Naive thymus-derived CD4-positive, alpha-beta T cell (primary cell): ENCODE measurements around the gene NDUFB1. TPM values are rescaled to one million over a fixed set of nuclear protein-coding genes. Genes with fewer than 3 reads are reported as not detected.
A peak's percentile ranks its signal among the peaks of the same experiment; 100 is the strongest.

Experiments used
- ATAC-seq: fragments of 150-1000 bp; cut with Tn5 transposase; 2 replicates; pipeline ENCODE4 v1.10.0; 2021; ENCODE audit warnings: mild to moderate bottlenecking, moderate library complexity
- CTCF ChIA-PET: fragments of 350-600 bp; sonication (Branson Sonifier 250); formaldehyde crosslinking; loops from one replicate; lab custom pipeline; 2021; ENCODE audit warnings: antibody characterized with exemption; lab: Charles Lee
- POLR2A ChIA-PET: fragments of 350-600 bp; sonication (Branson Sonifier 250); formaldehyde crosslinking; loops from one replicate; lab custom pipeline; 2021; ENCODE audit warnings: antibody characterized with exemption, inconsistent platforms; lab: Charles Lee
- DNase-seq, 9 donors: peaks; one replicate each; pipeline versions ENCODE4 v3.0.0 to v3.0.0-alpha.2; 2020 to 2022; ENCODE audit warnings: mixed read lengths in 1 of 9
- H3K27ac ChIP-seq: one replicate; pipeline ENCODE4 v1.7.0; 2013; ENCODE audit warnings: mild to moderate bottlenecking, low read depth, low read length, moderate library complexity
- H3K27me3 ChIP-seq, 2 donors: one replicate each; pipeline ENCODE4 v1.7.0; 2013; ENCODE audit warnings: low read length in 2 of 2, mild to moderate bottlenecking in 2 of 2, moderate library complexity in 2 of 2; ENCODE audit not compliant: control insufficient read depth in 2 of 2, insufficient read depth in 2 of 2
- H3K36me3 ChIP-seq, 3 experiments: 1 replicate in 2 of 3; 2 replicates in 1 of 3; pipeline ENCODE4 v1.7.0; 2013; ENCODE audit warnings: low read length in 3 of 3, mild to moderate bottlenecking in 3 of 3, moderate library complexity in 1 of 3; ENCODE audit not compliant: insufficient read depth in 3 of 3, control insufficient read depth in 2 of 3
- H3K4me1 ChIP-seq, 2 donors: one replicate each; pipeline ENCODE4 v1.7.0; 2013; ENCODE audit warnings: low read length in 2 of 2, mild to moderate bottlenecking in 2 of 2, moderate library complexity in 1 of 2; ENCODE audit not compliant: control insufficient read depth in 2 of 2, insufficient read depth in 2 of 2
- H3K4me3 ChIP-seq: 2 replicates; pipeline ENCODE4 v1.7.0; 2013; ENCODE audit warnings: mild to moderate bottlenecking, low read length
- H3K9me3 ChIP-seq, 3 experiments: 1 replicate in 2 of 3; 2 replicates in 1 of 3; pipeline ENCODE4 v1.7.0; 2013; ENCODE audit warnings: low read length in 3 of 3; ENCODE audit not compliant: control insufficient read depth in 2 of 3
- H3K27ac Mint-ChIP-seq, 9 donors: one replicate each; pipeline ENCODE4 v1.8.0; 2020 to 2022; ENCODE audit warnings: mixed read lengths in 9 of 9, mild to moderate bottlenecking in 8 of 9, moderate library complexity in 5 of 9, inconsistent platforms in 2 of 9
- H3K27me3 Mint-ChIP-seq, 5 donors: one replicate each; pipeline ENCODE4 v1.8.0; 2021 to 2022; ENCODE audit warnings: mixed read lengths in 5 of 5, mild to moderate bottlenecking in 1 of 5
- H3K36me3 Mint-ChIP-seq, 5 donors: one replicate each; pipeline ENCODE4 v1.8.0; 2020 to 2022; ENCODE audit warnings: mixed read lengths in 5 of 5, mild to moderate bottlenecking in 3 of 5, inconsistent platforms in 1 of 5
- H3K4me1 Mint-ChIP-seq, 7 donors: one replicate each; pipeline ENCODE4 v1.8.0; 2020 to 2022; ENCODE audit warnings: mixed read lengths in 7 of 7, mild to moderate bottlenecking in 3 of 7, inconsistent platforms in 1 of 7
- H3K4me3 Mint-ChIP-seq, 10 donors: one replicate each; pipeline ENCODE4 v1.8.0; 2020 to 2022; ENCODE audit warnings: mild to moderate bottlenecking in 10 of 10, mixed read lengths in 10 of 10, moderate library complexity in 6 of 10, inconsistent platforms in 2 of 10
- H3K9me3 Mint-ChIP-seq, 11 donors: one replicate each; pipeline ENCODE4 v1.8.0; 2020 to 2022; ENCODE audit warnings: mixed read lengths in 11 of 11, mild to moderate bottlenecking in 4 of 11, inconsistent platforms in 1 of 11, moderate library complexity in 1 of 11
- intact Hi-C, 2 donors: fragments of 100-400 bp; cut with micrococcal nuclease; formaldehyde crosslinking; loops; one replicate each; pipeline ENCODE4 v1.15.1; 2023
- polyA plus RNA-seq, 2 donors: library from polyadenylated mRNA; unstranded; fragments of 300-500 nt; fragmentation: Illumina TruSeq; gene quantifications; one replicate each; pipeline ENCODE4 v1.2.3, GENCODE V29; 2021
- total RNA-seq, 6 experiments: library from RNA in 5 of 6; stranded (reverse) in 5 of 6; gene quantifications; 1 replicate in 5 of 6; 2 replicates in 1 of 6; pipeline ENCODE4 v1.2.3 and lab custom pipeline; 2021 to 2026

NDUFB1 gene
- total and polyA plus RNA-seq, 7 experiments from 2014 or later: 55.1 to 418 (median 102) TPM

- H3K4me3 Mint-ChIP-seq: no peak overlapping the region
- ChIA-PET CTCF (no interaction called here), POLR2A (interaction anchor here (1.0 kb wide), 1 partner anchor 469 kb away, joined by 3 read pairs; no protein-coding TSS in a partner anchor)
- no peaks in the 10 kb centered on the region for H3K27me3 Mint-ChIP-seq
- H3K27me3 ChIP-seq: no peaks in the 10 kb centered on the region
- no peak overlapping the region for H3K4me3 ChIP-seq
- peaks cover 8 to 28% (median 17%) of the 10 kb centered on the region in 7 donors for H3K4me1 Mint-ChIP-seq
- no peaks in the 10 kb centered on the region for H3K9me3 ChIP-seq
- H3K9me3 Mint-ChIP-seq: no peaks in the 10 kb centered on the region
- DNase-seq (no peak), ATAC-seq (no peak)
- H3K36me3 Mint-ChIP-seq: peaks cover 19 to 62% (median 30%) of the 10 kb centered on the region in 5 donors
- no peaks in the 10 kb centered on the region for H3K4me1 ChIP-seq
- no peak overlapping the region for H3K27ac Mint-ChIP-seq
- peaks cover 21 to 70% (median 35%) of the 10 kb centered on the region in 3 experiments for H3K36me3 ChIP-seq
- H3K27ac ChIP-seq: no peak overlapping the region
- intact Hi-C loops: no loop called here
Measured at GRCh38 chr14:92144708-92145107, 23.2 kb upstream of the NDUFB1 start.

GRCh38 chr14:92143962-92144361, 22.5 kb upstream of the NDUFB1 start:
- intact Hi-C loops: no loop called here
- Histone ChIP-seq H3K36me3 (peaks cover 21 to 67% (median 35%) of the 10 kb centered on the region in 3 experiments), H3K4me3 (no peak overlapping the region), H3K27ac (no peak overlapping the region), H3K9me3 (no peaks in the 10 kb centered on the region), H3K27me3 (no peaks in the 10 kb centered on the region), H3K4me1 (no peaks in the 10 kb centered on the region)
- Mint-ChIP-seq H3K27me3 (no peaks in the 10 kb centered on the region), H3K36me3 (peaks cover 19 to 56% (median 30%) of the 10 kb centered on the region in 5 donors), H3K4me3 (no peak overlapping the region), H3K4me1 (peaks cover 8 to 28% (median 17%) of the 10 kb centered on the region in 7 donors), H3K27ac (no peak overlapping the region), H3K9me3 (no peaks in the 10 kb centered on the region)
- ATAC-seq (no peak), DNase-seq (no peak)
- ChIA-PET POLR2A (no interaction called here), CTCF (interaction anchor here (0.5 to 1.0 kb wide), 3 partner anchors 37 to 461 kb away, joined by 4 to 5 read pairs (median 4); partner anchors contain the start of gene ATXN3)

DNA sequence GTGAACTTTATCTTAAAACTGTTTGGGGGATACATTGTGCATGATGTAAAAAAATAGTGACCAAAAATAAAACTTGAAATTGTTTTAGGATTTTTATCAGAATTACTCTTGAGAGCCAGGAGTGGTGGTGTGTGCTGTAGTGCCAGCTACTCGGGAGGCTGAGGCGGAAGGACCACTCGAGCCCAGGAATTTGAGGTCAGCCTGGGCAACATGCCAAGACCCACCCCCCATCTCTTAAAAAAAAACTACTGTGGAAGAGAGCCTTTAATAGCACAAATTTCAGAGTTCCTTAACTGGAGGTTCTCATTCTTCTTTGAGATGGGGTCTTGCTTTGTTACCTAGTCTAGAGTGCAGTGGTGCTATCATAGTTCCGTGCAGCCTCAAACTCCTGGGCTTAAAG, 21.8 kb upstream of the NDUFB1 start:
- intact Hi-C loops: no loop called here
- Mint-ChIP-seq H3K9me3 (no peaks in the 10 kb centered on the region), H3K36me3 (peaks cover 19 to 58% (median 32%) of the 10 kb centered on the region in 5 donors), H3K4me1 (peaks cover 8 to 28% (median 17%) of the 10 kb centered on the region in 7 donors), H3K27me3 (no peaks in the 10 kb centered on the region), H3K4me3 (no peak overlapping the region), H3K27ac (peak overlapping the region in 1 of 9 donors; percentile 66)
- Histone ChIP-seq H3K27me3 (no peaks in the 10 kb centered on the region), H3K4me3 (no peak overlapping the region), H3K9me3 (no peaks in the 10 kb centered on the region), H3K36me3 (peaks cover 26 to 72% (median 35%) of the 10 kb centered on the region in 3 experiments), H3K27ac (no peak overlapping the region), H3K4me1 (no peaks in the 10 kb centered on the region)
- CTCF ChIA-PET: interaction anchor here (0.5 to 1.0 kb wide), 3 partner anchors 37 to 461 kb away, joined by 4 to 5 read pairs (median 4); partner anchors contain the start of gene ATXN3
- POLR2A ChIA-PET: no interaction called here
- ATAC-seq (no peak), DNase-seq (no peak)

- ATAC-seq: no peak
- ChIA-PET CTCF (interaction anchor here (0.5 to 1.6 kb wide), 3 partner anchors 14 to 521 kb away, joined by 3 to 8 read pairs (median 3); partner anchors contain the start of genes ATXN3, CPSF2 and NDUFB1), POLR2A (no interaction called here)
- Mint-ChIP-seq H3K4me1 (peaks cover 5 to 19% (median 14%) of the 10 kb centered on the region in 7 donors), H3K9me3 (no peaks in the 10 kb centered on the region), H3K36me3 (peaks cover 13 to 44% (median 20%) of the 10 kb centered on the region in 5 donors), H3K4me3 (no peak overlapping the region), H3K27ac (no peak overlapping the region), H3K27me3 (no peaks in the 10 kb centered on the region)
- Histone ChIP-seq H3K4me3 (no peak overlapping the region), H3K36me3 (peaks cover 5 to 56% (median 12%) of the 10 kb centered on the region in 3 experiments), H3K9me3 (no peaks in the 10 kb centered on the region), H3K27me3 (no peaks in the 10 kb centered on the region), H3K4me1 (no peaks in the 10 kb centered on the region), H3K27ac (no peak overlapping the region)
- intact Hi-C loops: loop anchor here (1.0 to 2.0 kb wide), 5 partner anchors 194 to 546 kb away; no protein-coding TSS in a partner anchor
- DNase-seq: peak in 5 of 9 donors; percentile 10 to 37 (median 27)
Measured at GRCh38 chr14:92135269-92135668, 13.8 kb upstream of the NDUFB1 start.

- Mint-ChIP-seq H3K27ac (peak overlapping the region in 1 of 9 donors; percentile 34), H3K9me3 (no peaks in the 10 kb centered on the region), H3K27me3 (no peaks in the 10 kb centered on the region), H3K4me3 (no peak overlapping the region), H3K4me1 (peaks cover 9 to 24% (median 19%) of the 10 kb centered on the region in 7 donors), H3K36me3 (peaks cover 13 to 49% (median 20%) of the 10 kb centered on the region in 5 donors)
- Histone ChIP-seq H3K9me3 (no peaks in the 10 kb centered on the region), H3K4me1 (no peaks in the 10 kb centered on the region), H3K27ac (no peak overlapping the region), H3K4me3 (no peak overlapping the region), H3K27me3 (no peaks in the 10 kb centered on the region), H3K36me3 (peaks cover 5 to 60% (median 12%) of the 10 kb centered on the region in 3 experiments)
- CTCF ChIA-PET: interaction anchor here (1.6 kb wide), 1 partner anchor 13 kb away, joined by 8 read pairs; the partner anchor contains the start of genes CPSF2 and NDUFB1
- ATAC-seq (no peak), DNase-seq (no peak)
- POLR2A ChIA-PET: no interaction called here
- intact Hi-C loops: loop anchor here in 1 of 2 donors (2.0 kb wide), 3 partner anchors 194 to 546 kb away; no protein-coding TSS in a partner anchor
Measured at GRCh38 chr14:92134456-92134855, 12.9 kb upstream of the NDUFB1 start.

GRCh38 chr14:92122761-92123160, 1.3 kb upstream of the NDUFB1 start:
- intact Hi-C loops: loop anchor here (5.0 to 10.0 kb wide), 5 partner anchors 610 to 1790 kb away; partner anchors contain the start of genes GOLGA5 (in 2 of the 2), LGMN (in 1 of the 2), LYSET (in 1 of the 2) and MOAP1 (in 1 of the 2)
- Mint-ChIP-seq H3K9me3 (peaks cover 0 to 2% (median 0%) of the 10 kb centered on the region in 11 donors), H3K4me1 (peaks cover 34 to 73% (median 62%) of the 10 kb centered on the region in 7 donors), H3K4me3 (peak overlapping the region; percentile 88 to 100 (median 99)), H3K36me3 (peaks cover 10 to 17% (median 10%) of the 10 kb centered on the region in 5 donors), H3K27ac (peak overlapping the region; percentile 96 to 100 (median 100)), H3K27me3 (no peaks in the 10 kb centered on the region)
- POLR2A ChIA-PET: interaction anchor here (0.7 to 6.9 kb wide), 5 partner anchors 16 to 1767 kb away, joined by 4 to 100 read pairs (median 13); partner anchors contain the start of genes ATXN3, GOLGA5 and TRIP11
- CTCF ChIA-PET: interaction anchor here (1.8 to 2.9 kb wide), 3 partner anchors 11 to 16 kb away, joined by 6 to 13 read pairs (median 8); partner anchors contain the start of gene ATXN3
- Histone ChIP-seq H3K4me3 (peak overlapping the region; percentile 78), H3K27me3 (no peaks in the 10 kb centered on the region), H3K9me3 (no peaks in the 10 kb centered on the region), H3K27ac (peak overlapping the region; percentile 92), H3K36me3 (peaks cover 0 to 27% (median 0%) of the 10 kb centered on the region in 3 experiments), H3K4me1 (peaks cover 17 to 19% of the 10 kb centered on the region in 2 donors)
- ATAC-seq (no peak), DNase-seq (no peak)
